Limb (tissue), 2 donors: ENCODE results near the gene ZGPAT.

Experiments
- DNase-seq, 2 donors: peaks; one replicate each; pipeline ENCODE4 v3.0.0-alpha.2; 2016; ENCODE audit errors: extremely low spot score in 2 of 2

The ZGPAT gene

DNA sequence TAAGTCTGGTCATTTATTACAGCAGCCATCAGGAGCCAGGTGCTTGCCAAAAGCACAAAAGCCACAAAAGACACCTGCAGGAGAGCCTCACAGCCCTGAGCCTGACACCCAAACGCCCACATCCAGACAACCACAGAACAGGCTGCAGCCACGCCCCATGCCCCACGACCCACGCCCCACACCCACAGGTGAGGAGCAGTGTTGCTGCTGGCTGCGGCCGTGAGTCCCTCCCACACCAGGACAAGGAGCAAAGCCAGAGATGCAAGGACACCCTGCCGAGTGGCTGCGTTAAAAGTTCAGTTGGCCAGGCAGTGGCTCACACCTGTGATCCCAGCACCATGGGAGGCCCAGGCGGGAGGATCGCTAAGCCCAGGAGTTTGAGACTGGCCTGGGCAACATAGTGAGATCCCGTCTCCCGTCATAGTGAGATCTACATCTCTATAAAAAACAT, 74.7 kb downstream of the ZGPAT start:
- DNase-seq: no peak

DNA sequence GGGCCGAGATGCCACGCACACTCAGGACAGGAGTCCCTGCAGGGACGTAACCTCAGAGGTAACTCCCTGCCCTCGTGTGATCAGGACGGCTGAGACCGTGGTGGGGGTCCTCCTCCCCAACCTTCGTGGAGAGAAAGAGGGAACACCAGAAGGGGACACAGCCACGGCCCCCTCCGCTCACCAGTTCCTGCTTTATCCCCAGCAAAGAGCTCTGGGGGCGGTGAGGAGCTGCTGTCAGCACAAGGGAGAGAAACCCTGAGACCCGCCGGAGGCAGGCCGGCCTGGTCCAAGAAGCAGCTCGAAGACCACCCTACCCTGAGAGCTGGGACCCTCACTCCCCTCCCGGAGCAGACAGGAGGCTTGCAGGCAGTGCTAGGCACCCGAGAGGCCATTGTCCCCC, 76.1 kb downstream of the ZGPAT start:
- DNase-seq: no peak

GRCh38 chr20:63785691-63786131, 77.9 kb downstream of the ZGPAT start:
- DNase-seq: no peak
